HG02981 (cell line): ENCODE measurements around the gene GDF3.
"Not testable (repeated sequence)": the region's sequence is repeated elsewhere in the genome, so short reads cannot be mapped to it uniquely, and the experiment has no call there.

Source experiments
- ATAC-seq: cut with Tn5 transposase; IDR thresholded peaks from one replicate; pipeline ENCODE4 v1.9.1; 2021; ENCODE audit warnings: mild to moderate bottlenecking, moderate library complexity; ENCODE audit not compliant: unreplicated experiment

GDF3 gene

DNA sequence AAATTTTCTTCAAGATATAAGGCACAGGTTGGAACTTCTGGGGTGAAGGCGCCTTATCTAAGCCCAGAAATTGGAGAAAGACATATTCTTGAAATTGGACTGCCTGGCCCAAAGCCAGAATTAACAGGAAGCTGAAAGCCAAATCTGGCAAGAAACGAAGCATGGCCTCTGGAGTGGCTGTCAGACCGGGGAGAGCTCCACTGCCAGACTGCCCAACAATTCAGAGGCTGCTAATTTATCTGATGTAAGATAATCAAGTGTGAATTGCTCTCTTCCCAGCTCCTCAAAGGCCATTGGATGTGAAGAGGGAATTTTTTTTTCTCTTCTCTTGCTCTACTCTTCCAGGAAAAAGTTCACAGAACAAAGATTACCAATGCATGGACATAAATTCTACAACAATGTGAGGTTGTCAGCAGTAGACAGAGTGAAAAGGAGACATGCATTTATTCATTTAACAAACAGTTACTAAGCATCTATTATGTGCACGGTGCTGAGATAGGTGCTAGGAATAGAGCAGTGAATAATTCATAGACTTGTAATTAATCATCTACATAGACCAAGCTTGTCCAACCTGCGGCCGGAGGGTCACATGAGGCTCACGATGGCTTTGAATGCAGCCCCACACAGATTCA lies at the start of gene GDF3:
GDF3 (minus strand) TSS at position 210 of the 632 bp plus-strand sequence; CDS start at position 163, 47 bp downstream.
- ATAC-seq, result no peak

GRCh38 chr12:7732993-7733392 lies 37.4 kb upstream of the GDF3 start:
- no peak for ATAC-seq

GRCh38 chr12:7731486-7731885 lies 35.9 kb upstream of the GDF3 start:
- ATAC-seq, result no peak

DNA sequence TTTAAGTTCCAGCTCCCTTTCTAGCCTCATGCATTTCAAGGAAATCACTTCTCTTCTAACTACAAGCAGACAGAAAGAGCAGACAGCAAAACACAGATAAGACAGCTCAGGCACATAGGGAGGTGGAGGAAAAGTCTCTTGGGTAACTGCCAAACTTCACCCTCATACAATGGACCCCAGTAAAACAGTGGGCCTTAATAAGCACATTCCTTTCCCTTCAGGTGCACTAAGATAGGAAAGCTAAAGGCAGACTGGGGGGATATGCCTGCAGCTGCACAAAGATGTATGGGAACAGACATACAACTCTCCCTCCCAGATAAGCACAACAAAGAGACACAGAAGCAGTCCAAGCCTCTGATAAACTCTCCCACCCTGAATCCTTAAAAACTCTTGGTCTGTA lies 35.4 kb upstream of the GDF3 start:
- ATAC-seq, result not testable (repeated sequence)

- ATAC-seq, result no peak
Measured at GRCh38 chr12:7729746-7730145, 34.2 kb upstream of the GDF3 start.

DNA sequence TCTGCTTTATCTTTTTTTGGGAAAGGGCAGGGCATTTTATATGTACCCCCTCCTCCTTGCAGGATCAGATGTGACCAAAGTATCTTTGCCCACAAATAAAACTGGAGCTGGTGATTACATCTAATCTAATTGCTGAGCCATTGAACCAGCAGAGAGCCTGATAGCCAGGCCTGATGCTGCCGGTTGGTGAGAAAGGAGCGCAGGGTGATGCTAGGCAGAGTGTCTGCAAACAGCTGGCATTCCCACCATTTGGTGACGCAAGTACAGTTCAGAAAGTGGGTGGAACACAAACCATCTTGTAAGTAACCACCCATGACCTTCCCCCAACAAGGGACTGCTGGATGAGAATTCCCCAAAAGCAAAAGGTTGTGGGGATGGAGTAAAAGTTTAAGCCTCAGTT lies 28.4 kb upstream of the GDF3 start:
- ATAC-seq, result no peak

GRCh38 chr12:7719946-7720730 lies 24.6 kb upstream of the GDF3 start:
- no peak for ATAC-seq

DNA sequence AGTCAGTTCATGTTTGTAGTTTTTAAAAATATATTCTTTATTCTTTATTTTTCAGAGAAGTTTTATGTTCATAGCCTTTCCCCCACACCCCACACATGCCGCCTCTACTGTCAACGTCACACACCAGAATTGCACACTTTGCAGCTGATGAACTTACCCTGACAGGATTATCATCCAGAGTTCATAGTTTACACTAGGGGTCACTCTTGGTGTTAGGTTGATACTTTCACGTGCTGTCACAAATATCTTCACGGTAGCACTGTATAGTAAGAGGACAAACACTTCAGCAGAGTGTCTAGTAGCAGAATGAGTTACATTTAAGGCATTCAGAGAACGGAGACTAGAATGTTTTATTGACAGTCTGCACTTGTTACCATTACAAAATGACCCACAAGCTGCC lies 20.8 kb upstream of the GDF3 start:
- ATAC-seq, result no peak

GRCh38 chr12:7712841-7713442 lies 17.4 kb upstream of the GDF3 start:
- no peak for ATAC-seq

DNA sequence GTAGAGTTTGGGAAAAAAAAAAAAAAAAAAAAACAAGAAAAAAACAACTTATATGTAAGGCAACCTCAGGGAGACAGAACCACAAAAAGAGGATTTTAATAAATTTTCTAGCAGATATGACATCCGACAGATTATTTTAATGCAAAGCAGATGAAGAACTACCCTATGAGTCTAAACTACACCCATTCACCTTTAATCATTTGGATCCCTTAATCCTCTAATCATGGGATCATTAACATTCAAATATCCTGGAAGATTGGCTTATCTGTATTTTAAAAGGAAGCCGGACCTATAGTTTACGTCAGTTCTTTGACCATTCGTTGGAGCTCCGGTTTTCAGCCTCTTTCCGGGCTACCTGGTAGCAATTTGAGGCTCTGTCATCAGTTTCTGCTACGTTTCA lies 15.6 kb upstream of the GDF3 start, which contains the start of gene DPPA3:
DPPA3 (plus strand) TSS at position 301 of the 400 bp plus-strand sequence. CDS start 138 bp downstream, outside the sequence.
- ATAC-seq, result no peak

DNA sequence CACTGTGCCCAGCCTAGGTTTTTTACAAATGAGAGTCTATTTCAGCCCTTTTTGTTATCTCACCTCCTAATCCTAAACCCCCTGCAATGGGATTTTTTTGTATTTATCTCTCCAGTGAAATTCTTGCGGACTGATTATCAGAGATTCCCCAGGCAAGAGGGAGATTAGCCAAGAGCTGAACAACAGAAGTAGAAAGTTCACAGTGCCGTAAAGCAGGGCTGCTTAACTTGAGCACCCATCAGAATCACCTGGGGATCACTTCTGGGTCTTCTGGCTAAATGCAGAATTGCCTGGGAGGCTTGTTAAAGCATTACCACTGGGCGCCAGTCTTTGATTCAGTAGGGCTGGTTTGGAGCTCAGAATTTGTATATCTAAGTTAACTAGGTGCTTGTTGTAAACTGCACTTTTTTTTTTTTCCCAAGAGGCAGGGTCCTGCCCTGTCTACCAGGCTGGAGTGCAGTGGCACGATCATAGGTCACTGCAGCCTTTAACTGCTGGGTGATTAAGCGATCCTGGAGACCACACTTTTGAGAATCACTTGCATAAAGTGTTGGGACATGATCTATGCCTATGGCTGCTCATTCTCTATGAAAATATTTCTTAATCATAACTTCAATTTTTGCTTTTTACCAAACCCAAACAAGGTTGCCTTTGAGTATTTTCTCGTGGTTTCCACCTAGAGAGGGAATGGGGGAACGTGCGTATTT lies 14.5 kb upstream of the GDF3 start:
- ATAC-seq, result no peak

GRCh38 chr12:7705846-7706245 lies 10.3 kb upstream of the GDF3 start:
- ATAC-seq, result no peak

DNA sequence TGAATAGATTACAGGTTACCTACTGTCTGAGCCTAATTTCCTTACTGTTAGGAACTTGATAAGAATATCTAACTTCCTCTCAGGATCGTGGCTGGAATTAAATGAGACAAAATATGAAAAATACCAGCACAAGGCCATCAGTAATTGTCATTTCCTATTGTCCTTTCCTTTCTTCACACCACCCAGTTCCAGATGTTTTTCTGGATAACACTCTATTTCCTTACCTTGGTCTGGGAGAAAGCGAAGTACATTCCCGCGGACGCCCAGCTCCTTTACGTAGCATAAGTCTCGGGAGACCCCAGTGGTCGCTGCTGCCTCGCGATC lies 376 bp downstream of the GDF3 start:
- ATAC-seq, result no peak

GRCh38 chr12:7694556-7695236 lies 879 bp downstream of the GDF3 start:
- ATAC-seq, result no peak

GRCh38 chr12:7693793-7694192 lies 1.8 kb downstream of the GDF3 start:
- ATAC-seq, result no peak

GRCh38 chr12:7681535-7681934 lies 14.0 kb downstream of the GDF3 start:
- ATAC-seq, result no peak

DNA sequence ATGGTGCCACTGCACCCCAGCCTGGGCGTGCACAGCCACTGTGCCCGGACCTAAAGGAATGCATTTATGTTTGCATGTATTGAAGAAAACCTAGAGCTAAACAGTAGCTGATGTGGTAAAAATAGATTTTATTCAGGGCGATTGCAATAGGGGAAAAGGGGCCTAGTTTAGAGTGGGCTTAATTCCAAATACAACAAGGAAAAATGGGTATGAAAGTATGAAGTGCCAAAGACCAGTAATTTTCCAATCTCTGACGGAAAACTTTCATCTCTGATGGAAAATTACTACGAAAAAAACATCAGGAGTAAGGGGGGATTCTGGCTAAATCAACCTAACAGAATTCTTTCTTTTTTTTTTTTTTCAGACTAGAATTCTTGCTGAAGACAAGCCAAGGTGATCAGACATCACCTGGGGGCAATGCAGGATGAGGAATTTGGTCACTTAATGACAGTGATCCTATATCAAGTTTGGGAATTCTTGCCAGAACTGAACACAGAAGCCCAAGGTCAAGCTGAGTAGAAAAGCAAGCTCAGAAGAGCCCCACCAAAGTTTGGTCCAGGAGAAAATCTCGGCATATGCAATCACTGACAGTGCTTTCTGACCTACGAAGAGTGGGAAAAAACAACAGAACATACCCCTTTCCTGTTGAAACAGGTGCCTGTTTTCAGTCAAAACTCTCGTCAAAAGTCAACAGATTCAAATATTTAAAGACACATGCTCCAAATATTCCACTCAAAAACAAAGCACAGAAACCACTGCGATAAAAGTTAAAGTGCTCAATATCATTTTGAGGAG lies 16.1 kb downstream of the GDF3 start:
- ATAC-seq, result no peak

- no peak for ATAC-seq
Measured at GRCh38 chr12:7678744-7679143, 16.8 kb downstream of the GDF3 start.

- ATAC-seq, result not testable (repeated sequence)
Measured at GRCh38 chr12:7677432-7677888, 18.1 kb downstream of the GDF3 start.

DNA sequence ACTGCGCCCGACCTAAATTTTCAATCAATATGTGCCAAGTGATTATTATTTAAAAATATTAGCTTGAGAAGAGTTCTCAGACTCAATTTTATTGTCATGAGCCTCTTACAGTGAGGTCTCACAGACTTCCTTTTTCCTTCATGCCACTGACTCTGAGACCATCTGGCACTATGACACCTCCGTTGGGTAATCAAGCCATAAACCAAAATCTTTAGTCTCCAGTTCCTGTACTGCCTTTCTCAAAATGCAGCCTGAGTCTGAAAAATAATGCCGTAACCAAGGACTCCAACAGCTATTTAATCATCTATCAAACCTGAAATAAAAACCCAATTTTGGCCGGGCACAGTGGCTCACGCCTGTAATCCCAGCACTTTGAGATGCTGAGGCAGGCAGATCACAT lies 20.1 kb downstream of the GDF3 start:
- not testable (repeated sequence) for ATAC-seq
